Thoracic aorta (tissue), 2 donors: Measurements from ENCODE around the gene CCDC144A. TPM values are rescaled to one million over a fixed set of nuclear protein-coding genes. Genes with fewer than 3 reads are reported as not detected.
"Not testable (repeated sequence)": the region's sequence is repeated elsewhere in the genome, so short reads cannot be mapped to it uniquely, and the experiment has no call there.

Source experiments
- ATAC-seq: fragments of 150-250 bp; one replicate; pipeline ENCODE4 v1.8.0; 2017; ENCODE audit warnings: low read depth; ENCODE audit not compliant: insufficient number of reproducible peaks, low FRiP score
- DNase-seq: peaks from one replicate; pipeline ENCODE4 v3.0.0-alpha.2; 2020; ENCODE audit warnings: low spot score
- H3K27ac ChIP-seq, 2 donors: fragments of 200-600 bp; sonication (generic); 1 replicate in 1 of 2; 2 replicates in 1 of 2; pipeline ENCODE4 v1.5.1; 2016; ENCODE audit warnings: mild to moderate bottlenecking in 2 of 2, moderate library complexity in 2 of 2
- H3K27me3 ChIP-seq: fragments of 200-600 bp; sonication (generic); replicated peaks from 2 replicates; pipeline ENCODE4 v1.6.0; 2016; ENCODE audit warnings: mild to moderate bottlenecking; ENCODE audit not compliant: insufficient read depth
- H3K36me3 ChIP-seq: fragments of 200-600 bp; sonication (generic); one replicate; pipeline ENCODE4 v1.5.1; 2016
- H3K4me1 ChIP-seq, 2 donors: fragments of 200-600 bp; sonication (generic); 1 replicate in 1 of 2; 2 replicates in 1 of 2; pipeline versions ENCODE4 v1.5.1 to v1.6.0; 2016; ENCODE audit warnings: low read depth in 2 of 2, mild to moderate bottlenecking in 1 of 2; ENCODE audit not compliant: control insufficient read depth in 1 of 2
- H3K4me3 ChIP-seq: fragments of 200-600 bp; sonication (generic); 2 replicates; pipeline ENCODE4 v1.5.1; 2016; ENCODE audit warnings: mild to moderate bottlenecking
- H3K9me3 ChIP-seq: fragments of 200-600 bp; sonication (generic); 2 replicates; pipeline ENCODE4 v1.5.1; 2016
- CTCF ChIP-seq: fragments of 200-600 bp; sonication (generic); IDR thresholded peaks from one replicate; pipeline ENCODE4 v1.5.1; 2019; ENCODE audit warnings: antibody characterized with exemption
- total RNA-seq, 2 donors: library from RNA; depleted of rRNA; stranded (reverse); fragments of >200 nt; gene quantifications; one replicate each; pipeline versions ENCODE4 v1.1.0 to v1.2.3, GENCODE V29; 2016

CCDC144A gene
- 10 to 100 TPM in 1 of 2 donors, 1 to 10 TPM in 1; 6.5 to 36.3 TPM for total RNA-seq

- not testable (repeated sequence) for H3K9me3 ChIP-seq, H3K27ac ChIP-seq, H3K4me1 ChIP-seq, ATAC-seq, H3K36me3 ChIP-seq, H3K27me3 ChIP-seq, H3K4me3 ChIP-seq
- DNase-seq, result peak; percentile 56
- peak; percentile 67 for TF ChIP-seq CTCF
These were observed at the start of gene CCDC144A for GRCh38 chr17:16689731-16690281. TSS of gene CCDC144A (plus strand) at chr17:16690241. CDS start at chr17:16690401, 160 bp downstream.

GRCh38 chr17:16649585-16649984 lies 40.5 kb upstream of the CCDC144A start:
- H3K4me1 ChIP-seq, result peaks cover 0 to 15% of the 10 kb centered on the region in 2 donors
- ATAC-seq (no peak), DNase-seq (no peak)
- no peaks in the 10 kb centered on the region for H3K27me3 ChIP-seq
- no peaks in the 10 kb centered on the region for H3K9me3 ChIP-seq
- no peaks in the 10 kb centered on the region for H3K36me3 ChIP-seq
- H3K4me3 ChIP-seq, result no peak overlapping the region
- H3K27ac ChIP-seq, result no peak overlapping the region
- TF ChIP-seq CTCF, result no peak

- H3K4me1 ChIP-seq, result peaks cover 0 to 15% of the 10 kb centered on the region in 2 donors
- no peak for TF ChIP-seq CTCF
- no peaks in the 10 kb centered on the region for H3K9me3 ChIP-seq
- H3K36me3 ChIP-seq, result no peaks in the 10 kb centered on the region
- ATAC-seq (no peak), DNase-seq (no peak)
- no peaks in the 10 kb centered on the region for H3K27me3 ChIP-seq
- H3K27ac ChIP-seq, result no peak overlapping the region
- no peak overlapping the region for H3K4me3 ChIP-seq
These were observed 37.8 kb upstream of the CCDC144A start for GRCh38 chr17:16652252-16652651.

GRCh38 chr17:16652847-16653366 lies 37.1 kb upstream of the CCDC144A start:
- H3K9me3 ChIP-seq, result no peaks in the 10 kb centered on the region
- peaks cover 0 to 15% of the 10 kb centered on the region in 2 donors for H3K4me1 ChIP-seq
- H3K36me3 ChIP-seq, result no peaks in the 10 kb centered on the region
- no peak for TF ChIP-seq CTCF
- DNase-seq (no peak), ATAC-seq (no peak)
- peak overlapping the region; percentile 94 to 96 for H3K27ac ChIP-seq
- H3K4me3 ChIP-seq, result peak overlapping the region; percentile 96
- no peaks in the 10 kb centered on the region for H3K27me3 ChIP-seq

- no peak for TF ChIP-seq CTCF
- no peaks in the 10 kb centered on the region for H3K9me3 ChIP-seq
- H3K36me3 ChIP-seq, result no peaks in the 10 kb centered on the region
- peak within 1 kb of the TSS; percentile 96 for H3K4me3 ChIP-seq
- ATAC-seq, result peak; percentile 94
- H3K27ac ChIP-seq, result peak within 1 kb of the TSS; percentile 94 to 96
- peak; percentile 77 for DNase-seq
- peaks cover 0 to 15% of the 10 kb centered on the region in 2 donors for H3K4me1 ChIP-seq
- H3K27me3 ChIP-seq, result no peaks in the 10 kb centered on the region
These were observed 36.5 kb upstream of the CCDC144A start, which contains the start of gene ZNF624 for GRCh38 chr17:16653367-16654041. TSS of gene ZNF624 (minus strand) at chr17:16653850.
